HFF-Myc (cell line): ENCODE results near the gene WNT9B.

ENCODE experiments used
- DNase-seq: peaks from one replicate; pipeline ENCODE4 v3.0.0-alpha.2; 2011; ENCODE audit warnings: low read depth; ENCODE audit errors: extremely low read depth
- H3K4me3 ChIP-seq: replicated peaks from 2 replicates; pipeline ENCODE4 v1.5.1; 2011; ENCODE audit warnings: low read depth, mild to moderate bottlenecking, control low read depth, low read length
- CTCF ChIP-seq: IDR thresholded peaks from 2 replicates; pipeline ENCODE4 v1.5.1; 2012; ENCODE audit warnings: mild to moderate bottlenecking, low read depth, low read length, control low read depth; ENCODE audit errors: missing control alignments

Gene WNT9B

DNA sequence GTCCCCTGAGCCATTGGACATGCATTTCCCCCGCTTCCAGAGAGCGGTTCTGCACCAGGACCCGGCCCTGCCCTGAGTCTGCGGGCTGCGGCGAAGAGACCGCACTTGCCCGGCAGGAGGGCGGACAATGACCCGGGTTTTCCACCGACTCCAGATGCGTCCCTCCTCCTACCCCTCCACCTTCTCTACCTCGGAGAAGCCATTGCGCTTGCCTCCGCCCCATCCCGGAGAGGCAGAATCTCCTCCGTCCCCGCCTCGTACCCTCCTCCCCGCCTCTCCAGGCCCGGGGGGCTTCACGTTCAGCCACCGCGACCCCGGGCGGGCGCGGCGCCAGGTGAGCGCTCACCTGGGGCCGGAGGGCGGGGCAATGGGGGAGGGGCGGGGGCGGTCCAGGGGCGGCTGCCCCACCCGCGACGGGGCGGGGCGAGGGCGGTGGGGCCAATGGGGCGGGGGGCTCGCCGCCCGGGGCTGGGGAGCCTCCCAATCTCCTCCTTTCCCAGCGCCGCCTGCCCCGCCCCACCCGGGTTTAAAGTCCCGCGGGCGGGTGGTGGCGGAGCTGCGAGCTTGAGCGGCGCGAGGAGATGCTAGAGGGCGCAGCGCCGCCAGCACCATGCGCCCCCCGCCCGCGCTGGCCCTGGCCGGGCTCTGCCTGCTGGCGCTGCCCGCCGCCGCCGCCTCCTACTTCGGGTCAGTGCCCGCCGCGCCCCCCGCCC lies at the start of gene WNT9B:
TSS of gene WNT9B (plus strand) at position 555 of the 713 bp plus-strand sequence. CDS start at position 611, 56 bp downstream.
- no peak for TF ChIP-seq CTCF
- no peak for DNase-seq

DNA sequence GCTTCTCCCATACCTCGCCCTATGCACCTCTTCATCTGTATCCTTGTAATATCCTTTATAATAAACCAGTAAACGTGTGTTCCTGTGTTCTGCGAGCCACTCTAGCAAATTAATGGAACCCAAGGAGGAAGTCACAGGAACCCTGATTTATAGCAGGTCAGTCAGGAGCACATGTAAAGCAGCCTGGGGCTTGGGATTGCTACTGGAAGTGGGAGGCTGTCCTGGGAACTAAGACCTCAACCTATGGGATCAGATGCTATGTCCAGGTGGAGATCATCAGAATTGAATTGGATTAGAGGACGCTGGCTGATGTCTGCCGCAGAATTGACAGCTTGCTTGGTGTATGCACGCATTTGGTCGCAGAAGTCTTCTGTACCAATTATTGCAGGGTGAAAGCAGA lies 48.6 kb upstream of the WNT9B start:
- DNase-seq = no peak
- TF ChIP-seq CTCF = no peak
- no peak overlapping the region for H3K4me3 ChIP-seq

More for the DNA sequence above, at the start of gene WNT9B:
- H3K4me3 ChIP-seq = peak within 1 kb of the TSS; percentile 27

GRCh38 chr17:46803544-46803943 lies 47.8 kb upstream of the WNT9B start:
- DNase-seq = no peak
- H3K4me3 ChIP-seq = no peak overlapping the region
- no peak for TF ChIP-seq CTCF

- DNase-seq = no peak
- no peak overlapping the region for H3K4me3 ChIP-seq
- no peak for TF ChIP-seq CTCF
Observed at GRCh38 chr17:46805771-46806170, 45.6 kb upstream of the WNT9B start.

GRCh38 chr17:46809110-46809571 lies 42.2 kb upstream of the WNT9B start:
- H3K4me3 ChIP-seq = no peak overlapping the region
- no peak for TF ChIP-seq CTCF
- no peak for DNase-seq

- no peak overlapping the region for H3K4me3 ChIP-seq
- no peak for TF ChIP-seq CTCF
- DNase-seq = no peak
Observed at GRCh38 chr17:46810837-46811236, 40.5 kb upstream of the WNT9B start.
